NCI-H446 (cell line): Measurements from ENCODE around the gene DNAAF1.

Source experiments
- DNase-seq, 2 experiments: peaks; one replicate each; lab custom pipeline; 2025; lab: John Stamatoyannopoulos, UW

DNAAF1 gene

DNA sequence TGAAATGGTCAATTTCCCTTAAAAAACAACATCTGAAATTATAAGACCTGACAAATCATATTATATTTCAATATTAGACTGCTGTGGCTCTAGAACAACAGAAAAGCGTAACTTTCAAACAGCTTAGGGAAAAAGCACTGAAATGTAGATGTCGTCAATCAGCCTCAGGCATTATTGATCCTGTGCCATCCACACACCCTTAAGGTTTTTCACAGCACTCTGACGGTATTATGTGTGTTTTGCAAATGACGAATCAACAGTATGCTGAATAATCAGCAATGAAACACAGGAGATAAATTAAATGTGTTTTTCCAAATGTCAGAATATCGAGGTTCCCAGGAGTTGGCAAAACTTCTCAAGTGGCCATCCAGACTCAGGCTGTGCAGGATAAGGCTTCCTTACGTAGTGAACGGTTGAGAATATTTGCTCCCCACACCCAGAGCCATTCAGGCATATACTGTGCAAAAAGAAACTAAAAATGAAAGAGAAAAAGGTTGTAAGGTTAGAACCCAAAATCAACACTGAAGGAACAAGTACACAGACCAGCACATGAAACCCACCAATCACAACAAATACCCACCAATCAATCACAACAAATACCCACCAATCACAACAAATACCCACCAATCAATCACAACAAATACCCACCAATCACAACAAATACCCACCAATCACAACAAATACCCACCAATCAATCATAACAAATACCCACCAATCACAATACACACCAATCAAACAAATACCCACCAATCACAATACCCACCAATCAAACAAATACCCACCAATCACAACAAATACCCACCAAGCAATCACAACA lies 20.6 kb upstream of the DNAAF1 start:
- no peak for DNase-seq

DNA sequence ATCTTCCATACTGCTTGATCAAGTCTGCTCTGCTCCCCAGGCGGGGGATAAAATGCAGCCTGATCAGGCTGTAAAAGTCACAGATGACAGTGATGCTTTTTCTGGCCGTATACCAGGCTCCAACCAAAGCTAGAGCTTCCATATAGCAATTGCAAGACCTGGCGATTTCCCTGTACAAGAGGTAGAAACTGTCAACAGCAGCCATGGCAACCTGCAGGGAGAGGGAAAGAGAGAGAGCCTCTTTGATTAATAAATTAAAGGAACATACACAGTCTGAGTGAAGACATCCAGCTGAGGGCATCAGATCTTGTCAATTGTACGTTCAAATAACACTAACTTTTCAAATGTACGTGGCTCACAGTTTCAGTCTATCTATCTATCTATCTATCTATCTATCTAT lies 14.0 kb upstream of the DNAAF1 start:
- no peak for DNase-seq

DNA sequence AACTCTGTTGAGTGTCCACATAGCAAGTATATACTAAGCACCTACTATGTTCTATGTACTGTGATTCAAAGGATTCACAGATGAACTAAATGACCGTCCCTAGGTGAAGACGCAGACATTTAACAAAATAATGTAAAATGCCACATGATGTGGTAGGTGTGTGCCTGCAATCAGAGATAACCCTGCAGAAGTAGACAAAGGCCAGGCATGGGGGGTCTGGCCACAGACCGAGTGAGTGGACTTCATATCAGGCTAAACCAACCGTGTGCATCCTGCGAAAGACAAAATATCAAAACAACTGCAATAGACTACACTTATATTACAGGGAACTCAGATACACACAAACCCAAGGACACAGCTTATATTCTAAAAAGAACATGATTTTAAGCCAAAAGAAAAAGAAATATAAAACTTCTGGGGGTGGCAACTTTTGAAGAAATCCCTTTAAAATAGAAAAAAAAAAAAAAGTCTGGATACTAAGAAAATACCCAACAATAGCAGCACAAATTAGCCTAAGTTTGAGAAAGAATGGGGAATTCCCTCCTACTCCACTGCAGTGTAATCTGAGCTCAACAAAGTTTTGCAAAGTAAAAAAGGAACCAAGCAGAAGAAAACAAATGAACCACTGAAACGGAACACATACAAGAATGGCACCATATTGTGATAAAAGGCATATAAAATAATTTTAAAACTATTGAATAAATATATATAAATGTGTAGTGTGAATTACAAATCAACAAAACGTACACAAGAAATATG lies 12.4 kb upstream of the DNAAF1 start:
- no peak for DNase-seq

DNA sequence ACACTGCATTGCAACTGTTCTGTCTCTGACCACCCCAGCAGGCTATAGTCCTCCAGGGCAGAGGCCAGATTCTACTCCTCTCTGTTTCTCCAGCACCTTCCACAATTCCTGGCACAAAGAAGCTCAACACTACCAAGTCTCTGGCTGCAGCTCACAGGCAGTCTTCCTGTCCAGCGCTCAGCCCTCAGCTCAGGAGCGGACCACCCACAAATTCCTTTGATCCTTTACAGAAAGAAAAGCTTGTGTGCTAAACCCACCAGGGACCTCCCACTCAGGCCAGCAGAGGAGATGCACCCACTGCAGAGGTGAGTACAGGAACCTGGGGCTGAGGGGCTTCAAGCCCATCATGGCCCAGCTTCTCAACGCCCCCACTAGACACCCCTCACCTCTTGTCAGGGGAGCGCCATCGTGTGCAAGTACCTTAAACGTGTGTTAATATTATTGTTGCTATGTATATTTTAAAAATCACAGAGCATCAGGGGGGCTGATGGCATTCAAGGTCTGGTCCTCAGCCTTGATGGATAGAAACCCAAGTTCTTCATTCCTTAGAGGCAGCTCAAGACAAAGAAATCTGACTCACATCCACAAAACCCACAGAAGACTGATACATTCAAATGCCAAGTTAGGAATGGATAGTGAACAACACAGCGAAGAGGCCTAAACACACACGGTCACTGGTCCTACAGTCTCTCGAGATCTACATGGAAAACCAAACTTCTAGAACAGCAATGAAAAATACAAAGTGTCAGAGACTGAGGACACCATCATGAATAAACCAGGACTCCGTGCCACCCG lies 8.6 kb upstream of the DNAAF1 start:
- DNase-seq, result no peak

DNA sequence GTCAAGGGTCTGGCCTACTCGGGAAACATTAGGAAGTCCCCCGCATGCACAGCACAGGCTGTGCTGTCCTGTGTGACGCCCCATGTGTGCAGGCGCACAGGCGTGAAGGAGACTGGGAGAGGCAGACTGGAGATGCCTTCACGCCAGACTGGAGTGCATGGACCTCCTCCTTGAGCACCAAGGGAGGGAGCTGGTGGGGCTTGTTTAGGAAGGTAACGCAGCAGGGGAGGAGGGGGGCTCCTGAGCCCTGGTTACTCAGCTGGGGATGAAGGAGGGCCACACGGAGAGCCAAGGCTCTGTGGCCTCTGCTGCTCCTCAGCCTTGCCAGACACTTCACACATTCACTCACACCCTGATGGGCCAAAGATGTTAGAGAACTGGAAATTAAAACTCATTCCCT lies 7.8 kb upstream of the DNAAF1 start:
- DNase-seq, result no peak

DNA sequence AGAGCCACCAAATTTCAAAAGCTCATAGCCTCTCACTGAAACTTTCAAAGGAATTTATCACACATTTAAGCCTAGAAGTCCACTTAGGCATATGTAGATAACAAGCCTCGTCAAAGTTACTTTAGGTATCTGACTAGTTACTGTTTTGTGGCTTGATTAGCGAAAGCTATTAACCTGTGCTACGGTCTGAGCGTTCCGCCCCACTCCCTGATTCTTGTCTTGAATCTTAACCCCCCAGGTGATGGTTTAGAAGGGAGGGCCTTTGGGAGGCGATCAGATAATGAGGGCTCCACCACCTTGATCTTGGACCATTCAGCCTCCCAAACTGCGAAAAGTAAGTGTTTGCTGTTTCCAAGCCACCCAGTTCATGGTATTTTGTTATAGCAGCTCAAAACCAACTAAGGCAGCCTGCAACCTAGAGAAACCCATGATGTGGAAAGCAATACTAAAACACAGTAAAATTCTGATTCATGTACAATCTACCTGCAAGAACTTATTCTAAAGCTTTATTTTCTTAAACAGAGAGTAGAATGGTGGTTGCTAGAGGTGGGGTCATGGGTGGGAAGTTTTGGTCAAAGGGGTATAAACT lies 7.2 kb upstream of the DNAAF1 start:
- DNase-seq, result no peak

DNA sequence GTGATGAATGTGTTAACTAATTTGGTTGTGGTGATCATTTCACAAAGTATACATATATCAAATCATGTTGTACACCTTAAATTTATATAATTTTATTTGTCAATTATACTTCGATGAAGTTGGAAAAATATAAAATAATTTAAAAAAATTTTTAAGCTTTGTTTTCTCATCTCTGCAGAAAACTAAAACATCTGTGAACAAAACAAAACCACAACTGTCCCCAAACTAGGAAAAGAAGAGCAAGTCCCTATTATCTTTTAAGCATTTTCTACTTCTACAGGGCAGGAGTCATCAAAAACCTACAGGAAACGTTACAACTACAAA lies 6.6 kb upstream of the DNAAF1 start:
- DNase-seq, result no peak

DNA sequence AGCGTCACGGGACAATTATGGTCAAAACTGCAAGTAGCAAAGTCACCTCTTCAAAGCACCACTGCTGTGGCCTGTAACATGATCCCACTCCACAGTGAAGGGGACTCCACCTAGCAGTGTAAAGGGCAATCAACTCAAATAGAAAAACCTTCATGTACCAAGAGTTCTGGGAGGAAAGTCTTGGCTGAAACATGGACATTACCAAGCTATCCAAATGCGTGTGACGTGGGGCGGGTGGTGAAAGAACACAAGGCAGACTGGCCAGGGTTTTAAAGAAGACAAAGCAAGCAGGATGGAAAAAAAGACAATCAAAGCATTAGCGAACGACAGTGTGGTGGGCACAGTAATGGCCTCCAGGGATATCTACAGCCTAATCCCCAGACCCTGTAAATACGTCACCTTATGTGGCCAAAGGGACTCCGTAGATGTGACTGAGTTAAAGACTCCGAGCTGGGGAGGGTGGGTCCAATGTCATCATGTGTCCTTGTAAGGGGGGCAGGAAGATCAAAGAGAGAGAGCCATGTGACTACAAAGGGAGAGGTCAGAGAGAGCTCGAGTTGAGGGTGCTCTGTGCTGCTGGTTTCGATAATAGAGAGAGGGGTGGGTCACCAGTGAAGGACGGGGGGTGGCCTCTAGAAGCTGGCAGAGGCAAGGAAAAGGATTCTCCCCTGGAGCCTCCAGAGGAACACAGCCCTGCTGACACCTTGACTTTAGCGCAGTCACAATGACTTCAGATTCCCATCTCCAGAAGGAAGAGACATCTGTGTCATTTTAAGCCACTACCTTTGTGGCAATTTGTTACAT lies 6.1 kb upstream of the DNAAF1 start:
- DNase-seq, result no peak

DNA sequence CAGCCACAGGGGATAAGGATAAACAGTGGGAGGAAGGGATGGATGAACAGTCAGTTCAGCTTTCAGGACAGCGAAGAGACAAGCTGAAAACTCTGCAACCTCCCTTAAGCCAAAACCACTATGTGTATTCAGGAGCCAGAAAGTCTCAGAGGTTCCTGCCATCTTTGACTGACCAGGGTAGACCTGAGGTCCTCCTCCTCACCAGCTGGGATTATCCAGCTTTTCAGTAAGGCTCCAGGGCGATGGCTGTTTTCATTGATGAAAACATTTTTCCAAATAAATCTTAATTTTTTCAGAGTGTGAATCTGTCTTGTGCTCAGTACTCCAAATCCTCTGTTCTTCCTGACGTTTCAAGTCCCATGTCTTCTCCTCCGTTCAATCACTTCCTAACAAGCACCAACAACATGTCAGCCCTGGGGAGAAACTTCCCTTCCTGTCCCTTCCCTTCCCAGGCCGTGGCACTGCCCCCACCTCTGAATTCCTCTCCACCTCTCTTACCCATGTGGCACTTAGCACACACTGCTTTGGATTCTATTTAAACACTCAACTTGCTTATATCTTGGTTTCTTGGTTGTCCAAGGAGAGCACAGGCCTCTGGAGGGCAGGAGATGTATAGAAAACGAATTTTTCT lies 5.4 kb upstream of the DNAAF1 start:
- no peak for DNase-seq

DNA sequence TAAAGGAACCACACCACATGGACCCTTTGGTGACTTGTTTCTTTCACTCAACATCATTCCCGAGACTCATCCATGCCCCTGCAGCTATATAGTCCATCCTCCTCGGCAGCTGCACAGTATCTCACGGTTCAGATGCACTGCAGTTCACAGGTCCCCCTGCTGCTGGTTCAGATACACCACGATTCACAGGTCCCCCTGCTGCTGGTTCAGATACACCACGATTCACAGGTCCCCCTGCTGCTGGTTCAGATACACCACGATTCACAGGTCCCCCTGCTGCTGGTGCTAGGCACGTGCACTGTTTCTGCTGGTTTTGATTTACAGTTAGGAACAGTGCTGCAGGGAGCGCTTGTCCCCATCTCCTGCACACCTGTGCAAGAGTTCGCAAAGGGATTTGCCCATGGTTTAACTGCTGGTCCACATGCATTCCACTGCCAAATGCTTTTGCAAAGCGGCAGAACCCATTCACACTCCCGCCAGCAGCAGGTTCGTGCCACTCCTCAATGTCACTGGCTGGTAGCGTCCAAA lies 3.9 kb upstream of the DNAAF1 start:
- no peak for DNase-seq

DNA sequence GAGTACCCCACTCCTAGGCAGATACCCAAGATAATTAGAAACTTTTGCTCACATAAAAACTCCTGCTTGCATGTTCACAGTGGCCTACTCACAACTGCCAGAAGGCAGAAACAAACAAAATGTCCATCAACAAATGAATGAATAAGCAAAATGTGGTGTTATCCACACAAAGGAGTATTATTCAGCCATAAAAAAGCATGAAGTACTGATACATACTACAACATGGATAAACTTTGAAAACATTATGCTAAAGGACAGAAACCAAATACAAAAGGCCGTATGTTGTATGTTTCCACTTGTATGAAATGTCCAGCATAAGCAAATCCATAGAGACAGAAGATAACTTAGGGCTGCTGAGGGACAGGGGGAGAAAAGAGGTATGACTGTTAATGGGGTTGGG lies 2.0 kb upstream of the DNAAF1 start:
- DNase-seq, result no peak

DNA sequence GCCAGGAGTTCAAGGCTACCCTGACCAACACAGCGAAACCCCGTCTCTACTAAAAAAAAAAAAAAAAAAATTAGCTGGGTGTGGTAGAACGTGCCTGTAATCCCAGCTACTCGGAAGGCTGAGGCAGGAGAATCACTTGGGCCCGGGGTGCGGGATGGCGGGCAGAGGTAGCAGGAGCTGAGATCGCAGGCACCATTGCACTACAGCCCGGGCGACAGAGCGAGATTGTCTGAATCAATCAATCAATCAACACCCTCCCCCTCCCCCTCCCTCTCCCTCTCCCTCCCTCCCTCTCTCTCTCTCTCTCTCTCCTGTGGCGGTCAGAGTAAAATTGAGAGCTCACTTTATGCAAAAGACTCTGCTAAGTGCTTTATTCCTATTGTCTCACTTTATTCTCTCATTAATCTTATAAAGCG lies 1.3 kb upstream of the DNAAF1 start:
- no peak for DNase-seq

DNA sequence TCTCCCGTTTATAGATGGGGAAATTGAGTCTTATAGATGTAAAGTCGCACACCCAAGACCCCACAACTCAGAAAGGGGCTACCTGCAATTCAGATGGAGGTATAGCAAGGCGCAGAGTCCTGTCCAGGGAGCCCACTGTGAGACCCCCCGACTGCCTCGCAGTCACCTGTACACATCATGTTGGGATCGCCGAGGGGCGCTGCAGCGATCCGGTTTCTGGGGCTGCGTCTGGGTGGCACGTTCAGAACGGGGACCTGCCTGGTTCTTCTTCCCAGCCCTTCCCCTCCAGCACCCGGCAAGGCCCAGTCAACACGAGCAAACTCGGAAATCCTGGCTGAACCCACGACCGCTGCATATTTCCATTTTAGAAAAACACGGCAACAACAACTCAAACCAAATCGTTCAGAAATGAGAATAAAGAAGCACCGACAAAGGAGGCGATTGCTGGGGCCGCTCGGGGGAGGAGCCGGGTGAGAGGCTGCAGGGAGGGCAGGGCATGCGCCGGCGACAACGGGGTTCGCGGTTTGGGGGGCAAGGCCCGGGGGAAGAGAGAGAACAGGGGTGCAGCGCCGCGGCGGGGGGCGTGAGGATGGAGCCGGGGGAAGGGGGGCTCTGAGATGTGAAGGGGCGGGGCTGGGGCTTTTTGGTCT lies 774 bp upstream of the DNAAF1 start:
- DNase-seq, result no peak

DNA sequence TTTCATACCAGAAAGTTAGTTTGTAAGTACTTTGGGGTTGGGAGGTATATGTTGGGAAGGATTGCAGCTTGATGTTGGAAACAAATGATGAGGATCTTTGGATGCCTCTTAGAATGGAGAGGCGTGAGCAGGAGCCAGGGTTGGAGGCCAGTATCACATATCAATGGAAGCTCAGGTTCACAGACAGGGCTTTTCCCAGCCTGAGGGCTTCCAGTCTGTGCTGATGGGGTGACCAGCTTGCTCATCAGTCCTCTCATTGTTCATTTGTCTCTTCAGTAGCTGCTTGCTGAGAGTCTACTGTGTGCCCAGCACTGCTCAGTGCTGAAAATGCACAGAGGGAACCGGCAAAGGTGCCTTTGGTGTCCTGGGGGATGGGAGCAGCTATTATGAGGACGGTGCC lies 5.8 kb downstream of the DNAAF1 start:
- no peak for DNase-seq

DNA sequence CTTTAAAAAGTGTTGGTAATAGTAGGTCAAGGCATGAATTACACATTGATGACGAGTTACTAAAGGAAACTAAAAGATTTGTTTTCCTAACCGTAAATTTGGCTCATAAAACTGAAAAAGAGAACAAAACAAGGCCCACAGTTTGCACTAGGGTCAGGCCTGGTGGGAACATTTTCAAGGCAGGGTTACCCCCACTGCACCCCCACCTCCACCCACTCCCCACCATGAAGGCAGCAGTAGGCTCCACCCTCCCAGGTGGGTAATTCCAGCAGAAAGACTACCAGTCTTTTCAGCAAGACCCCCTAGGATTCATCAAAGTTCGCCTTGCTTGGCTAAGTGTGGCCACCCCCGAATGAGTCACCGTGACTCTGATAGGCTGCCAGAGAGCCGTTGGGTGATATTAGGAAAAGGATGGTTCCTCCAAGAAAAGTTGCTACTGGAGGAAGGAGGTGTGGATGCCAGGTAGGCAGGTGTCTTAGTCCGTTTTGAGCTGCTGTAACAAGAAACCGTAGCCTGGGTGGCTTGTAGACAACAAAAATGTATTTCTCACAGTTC lies 8.6 kb downstream of the DNAAF1 start:
- no peak for DNase-seq

DNA sequence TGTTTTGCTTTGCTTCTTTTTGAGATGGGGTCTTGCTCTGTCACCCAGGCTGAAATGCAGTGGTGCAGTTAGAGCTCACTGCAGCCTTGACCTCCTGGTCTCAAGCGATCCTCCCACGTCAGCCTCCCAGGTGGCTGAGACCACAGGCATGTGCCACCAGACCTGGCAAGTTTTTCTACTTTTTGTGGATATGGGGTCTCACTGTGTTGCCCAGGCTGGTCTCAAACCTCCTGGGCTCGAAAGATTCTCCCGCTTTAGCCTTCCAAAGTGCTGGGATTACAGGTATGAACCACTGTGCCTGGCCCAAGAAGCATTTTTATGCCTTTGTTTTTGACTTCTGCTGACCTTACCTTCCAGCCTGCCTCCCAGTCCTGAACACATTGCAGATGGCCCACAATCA lies 10.1 kb downstream of the DNAAF1 start:
- no peak for DNase-seq

DNA sequence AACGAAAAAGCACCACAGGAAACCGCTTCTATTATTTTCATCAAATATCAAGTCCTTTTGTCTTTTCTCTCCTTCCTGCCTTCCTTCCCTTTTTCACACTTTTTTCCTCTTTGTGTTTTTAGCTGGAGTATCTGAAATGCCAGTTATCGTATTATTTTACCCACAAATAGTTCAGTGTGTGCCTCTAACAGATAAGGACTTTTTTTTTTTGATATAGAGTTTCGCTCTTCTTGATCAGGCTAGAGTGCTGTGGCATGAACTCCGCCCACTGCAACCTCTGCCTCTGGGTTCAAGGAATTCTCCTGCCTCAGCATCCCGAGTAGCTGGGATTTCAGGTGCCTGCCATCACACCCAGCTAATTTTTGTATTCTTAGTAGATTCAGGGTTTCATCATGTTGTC lies 10.7 kb downstream of the DNAAF1 start:
- no peak for DNase-seq

DNA sequence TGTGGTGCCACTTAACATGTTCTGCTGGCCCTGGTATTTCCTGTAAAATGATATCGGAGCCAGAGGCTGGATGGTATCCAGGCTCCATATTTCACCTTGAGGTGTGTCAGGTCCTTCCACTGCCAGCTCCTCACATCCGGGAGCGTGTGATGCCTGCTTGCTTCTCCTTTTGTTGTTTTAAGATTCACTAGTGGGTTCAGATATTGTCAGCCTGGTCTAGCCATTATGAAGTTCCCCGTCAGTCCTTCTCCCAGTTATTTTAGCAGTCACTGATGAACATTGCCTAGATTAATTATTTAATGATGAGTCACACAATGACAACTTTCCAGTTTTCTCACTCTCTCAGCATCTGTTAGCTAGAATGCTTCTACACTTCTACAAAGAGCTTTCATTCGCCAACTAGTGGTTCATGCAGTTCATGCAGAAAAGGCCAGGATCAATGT lies 11.3 kb downstream of the DNAAF1 start:
- DNase-seq, result no peak

DNA sequence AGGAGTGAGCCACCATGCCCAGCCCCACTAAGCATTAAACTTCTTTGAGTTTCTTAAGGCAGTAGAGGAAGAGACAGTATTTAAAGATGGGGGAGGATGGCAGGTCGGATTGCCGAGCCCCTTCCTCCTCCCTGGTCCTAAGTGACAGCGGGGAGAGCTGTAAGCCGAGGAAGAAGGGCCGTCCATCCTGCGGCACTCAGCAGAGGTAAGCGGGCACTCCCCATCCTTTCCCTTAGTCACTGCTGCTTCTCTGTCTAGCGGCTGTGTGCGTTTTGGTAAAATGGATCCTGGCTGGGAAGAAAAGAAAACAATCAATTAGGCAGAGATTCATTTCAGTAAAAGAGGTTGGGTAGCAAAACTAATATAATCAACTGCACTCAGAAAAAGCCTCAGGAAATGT lies 13.9 kb downstream of the DNAAF1 start:
- DNase-seq, result no peak

DNA sequence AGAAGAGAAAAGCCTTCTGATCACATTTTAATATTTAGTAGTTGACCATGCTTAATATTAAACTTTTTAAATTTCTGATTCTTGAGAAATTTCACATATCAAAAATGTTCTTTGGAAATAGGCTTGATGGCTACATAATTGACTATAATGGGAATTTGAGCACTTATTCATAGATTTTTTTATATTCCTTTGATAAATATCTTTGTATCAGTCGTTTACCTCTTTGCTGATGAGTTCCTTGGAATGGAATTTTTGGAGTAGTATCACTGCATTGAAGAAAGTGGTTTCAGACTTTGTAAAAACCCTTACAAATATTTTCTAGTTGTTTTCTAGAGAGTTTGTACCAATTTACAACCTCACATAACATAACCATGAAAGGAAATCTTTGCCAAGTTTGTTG lies 14.7 kb downstream of the DNAAF1 start:
- no peak for DNase-seq
